GM19023 (cell line): ENCODE measurements around the gene KLF12.

Source experiments
- ATAC-seq: cut with Tn5 transposase; IDR thresholded peaks from one replicate; pipeline ENCODE4 v1.9.1; 2021; ENCODE audit warnings: mild to moderate bottlenecking, moderate library complexity; ENCODE audit not compliant: unreplicated experiment

Gene KLF12

DNA sequence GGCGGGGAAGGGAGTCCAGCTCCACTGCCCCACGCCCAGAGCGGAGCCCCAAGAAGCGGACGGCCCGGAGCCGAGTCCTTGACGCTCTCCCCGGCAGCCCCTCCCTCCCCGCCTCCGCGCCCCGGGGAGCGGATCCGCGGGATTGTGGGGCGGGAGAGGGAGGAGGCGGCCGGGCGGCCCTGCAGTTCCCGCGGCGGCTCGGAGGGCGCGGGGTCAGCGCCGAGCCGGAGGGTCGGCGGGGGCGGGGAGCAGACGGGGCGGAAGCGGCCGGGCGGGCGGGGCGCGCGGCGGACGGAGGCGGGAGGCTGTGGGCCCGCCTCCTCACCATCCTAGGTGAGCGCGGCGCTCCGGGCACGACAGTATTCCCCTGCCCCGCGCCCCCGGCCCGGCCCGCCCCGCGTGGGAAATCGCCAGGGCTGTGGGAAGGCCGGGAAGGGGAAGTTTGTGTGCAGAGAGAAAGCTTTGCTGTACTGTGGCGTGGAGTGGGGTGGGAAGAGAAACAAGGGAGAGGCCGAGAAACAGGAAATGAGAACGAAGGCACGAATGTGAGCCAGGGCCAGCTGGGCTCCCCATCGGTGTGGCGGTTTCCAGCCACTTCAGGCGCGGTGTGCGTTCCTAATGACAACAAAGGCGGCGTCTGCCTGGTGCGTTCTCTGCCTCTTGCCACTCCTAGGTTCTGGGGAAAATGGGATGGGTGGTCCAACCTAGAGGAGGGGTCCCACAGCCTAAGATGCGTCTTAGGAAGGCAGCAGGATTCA is 1.3 kb upstream of the KLF12 start:
- ATAC-seq: peak; percentile 41

DNA sequence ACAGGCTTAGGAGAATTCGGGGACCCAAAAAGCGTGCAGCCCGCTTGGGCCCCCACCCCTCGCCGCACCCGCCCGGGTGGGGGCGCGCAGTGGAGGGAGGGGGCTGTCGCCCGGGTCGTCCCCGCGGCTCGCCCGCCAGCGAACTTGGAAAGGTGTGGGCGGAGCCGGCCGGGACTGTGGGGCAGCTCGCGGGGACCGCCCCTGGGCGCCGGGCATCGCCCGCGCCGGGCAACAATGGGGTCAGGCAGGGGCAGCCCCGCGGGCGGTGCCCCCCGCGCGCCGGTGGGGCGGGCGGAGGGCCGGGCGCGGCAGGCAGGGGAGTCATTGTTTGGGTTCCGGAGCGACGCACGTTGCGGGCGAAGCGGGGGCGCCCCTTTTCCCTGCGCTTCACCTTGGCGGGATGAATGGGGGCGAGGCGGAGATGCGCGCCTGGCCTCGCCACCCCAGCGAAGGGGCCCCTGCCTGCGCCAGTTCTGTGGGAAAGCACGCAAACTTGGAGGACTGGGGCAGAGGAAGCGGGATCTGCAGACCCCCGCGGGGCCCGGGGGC is 647 bp upstream of the KLF12 start:
- peak; percentile 27 for ATAC-seq

DNA sequence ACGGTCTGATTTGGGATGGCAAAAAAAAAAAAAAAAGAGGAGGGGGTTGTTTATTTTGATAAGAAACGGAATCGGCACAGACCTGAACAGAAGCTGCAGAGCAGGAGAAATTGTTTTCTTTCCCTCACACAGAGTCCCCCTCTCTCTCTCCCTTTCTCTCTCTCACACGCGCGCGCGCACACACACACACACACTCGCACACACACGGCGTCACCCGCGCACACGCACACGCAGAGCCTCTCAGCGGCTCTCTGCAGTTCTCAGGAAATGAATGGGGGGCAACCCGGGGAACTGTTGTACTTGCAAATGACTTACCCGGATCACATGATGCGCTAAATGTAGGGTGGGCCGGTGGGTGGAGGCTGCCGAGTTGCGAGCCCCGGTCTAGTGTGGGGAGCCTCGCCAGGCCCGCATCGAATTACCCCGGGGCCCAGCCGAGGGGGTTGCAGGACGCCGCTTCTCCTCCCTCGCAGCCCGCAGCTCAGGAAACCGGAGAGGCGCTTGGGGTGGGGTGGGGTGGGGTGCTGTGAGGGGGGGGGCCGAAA is 475 bp downstream of the KLF12 start:
- ATAC-seq: peak; percentile 40

DNA sequence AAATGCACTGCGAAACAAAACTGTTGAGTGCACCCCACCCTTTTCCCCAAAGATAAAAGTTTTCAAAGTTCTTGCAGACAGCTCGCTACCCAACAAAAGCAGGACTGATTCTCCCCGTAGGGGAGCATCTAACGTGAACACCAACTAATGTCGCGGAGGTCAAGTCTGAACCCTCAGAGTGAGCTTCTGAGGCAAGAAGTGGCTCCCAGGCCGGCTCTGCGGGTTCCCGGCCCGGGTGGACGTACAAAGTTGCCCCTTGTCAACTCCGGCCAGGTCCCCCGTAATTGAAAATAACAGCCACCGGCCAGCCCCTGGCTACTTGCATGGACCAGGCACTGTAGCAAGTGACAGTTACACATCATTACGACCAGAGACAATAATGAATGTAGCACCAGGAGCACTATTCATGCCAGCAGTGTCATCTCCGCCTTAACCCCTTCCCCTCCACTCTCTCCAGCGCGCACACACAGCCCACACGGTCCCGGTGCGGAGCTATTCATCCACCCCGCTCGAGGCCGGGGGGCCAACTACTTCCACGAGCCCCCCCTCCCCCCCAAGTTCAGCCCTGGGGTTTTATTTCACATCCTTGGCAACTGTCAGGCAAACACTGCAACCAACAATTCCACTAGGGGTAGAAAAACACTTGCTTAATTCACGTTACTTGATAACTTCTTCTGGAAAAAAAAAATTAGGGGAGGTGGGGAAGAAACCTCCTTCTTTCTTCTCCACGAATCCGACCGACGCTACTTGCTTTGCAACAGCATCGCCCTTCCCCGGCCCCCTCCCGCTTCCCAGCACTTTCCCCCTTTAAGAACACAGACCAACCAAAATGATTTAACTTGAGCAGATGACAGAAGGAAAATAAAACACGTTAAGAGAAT is 1.2 kb downstream of the KLF12 start:
- ATAC-seq: no peak

DNA sequence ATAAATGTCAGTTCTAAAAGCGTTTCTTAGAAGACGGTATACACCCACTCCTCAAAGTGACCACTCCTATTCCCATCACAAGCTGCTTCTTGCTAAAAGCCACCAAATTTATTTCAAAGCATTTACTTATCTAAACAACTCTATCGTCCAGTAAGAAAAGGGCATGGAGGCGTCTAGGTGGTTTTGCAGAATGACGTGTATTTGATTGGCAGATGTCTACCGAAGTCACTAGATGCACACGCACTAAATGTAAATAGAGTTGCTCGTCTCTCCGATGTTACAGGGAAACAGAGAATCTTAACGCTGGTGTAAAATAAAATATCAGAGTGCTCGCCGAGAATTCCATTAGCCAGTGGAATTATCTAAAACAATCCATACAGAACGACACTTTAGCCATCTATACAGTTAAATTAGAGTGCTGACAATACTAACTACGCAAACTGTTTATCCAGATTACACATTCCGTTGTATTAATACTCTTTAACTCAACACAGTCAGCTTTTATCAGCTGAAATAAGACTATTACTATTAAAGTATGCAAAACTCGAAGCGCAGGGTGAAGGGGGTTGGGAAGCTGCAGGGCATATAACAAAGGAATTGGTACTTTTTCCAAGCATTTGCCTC is 1.9 kb downstream of the KLF12 start:
- ATAC-seq: no peak

DNA sequence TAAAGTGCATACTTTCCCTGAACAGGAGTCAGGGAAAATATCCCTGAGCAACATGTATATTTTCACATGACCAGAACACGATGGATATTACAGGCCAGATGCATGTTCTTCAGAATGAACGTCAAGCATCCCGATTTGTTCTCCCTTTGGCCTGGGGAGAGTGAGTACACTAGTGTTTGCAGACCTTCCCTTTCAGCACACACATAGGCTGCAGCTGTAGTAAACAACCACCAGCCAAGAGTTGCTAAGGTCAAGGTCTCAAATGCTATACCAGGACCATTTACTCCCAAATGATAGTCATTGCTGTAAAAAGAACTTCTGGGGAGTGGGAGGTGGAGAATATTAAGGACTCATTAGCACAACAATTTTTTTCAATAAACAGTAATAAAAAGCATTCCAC is 3.0 kb downstream of the KLF12 start:
- ATAC-seq: no peak

DNA sequence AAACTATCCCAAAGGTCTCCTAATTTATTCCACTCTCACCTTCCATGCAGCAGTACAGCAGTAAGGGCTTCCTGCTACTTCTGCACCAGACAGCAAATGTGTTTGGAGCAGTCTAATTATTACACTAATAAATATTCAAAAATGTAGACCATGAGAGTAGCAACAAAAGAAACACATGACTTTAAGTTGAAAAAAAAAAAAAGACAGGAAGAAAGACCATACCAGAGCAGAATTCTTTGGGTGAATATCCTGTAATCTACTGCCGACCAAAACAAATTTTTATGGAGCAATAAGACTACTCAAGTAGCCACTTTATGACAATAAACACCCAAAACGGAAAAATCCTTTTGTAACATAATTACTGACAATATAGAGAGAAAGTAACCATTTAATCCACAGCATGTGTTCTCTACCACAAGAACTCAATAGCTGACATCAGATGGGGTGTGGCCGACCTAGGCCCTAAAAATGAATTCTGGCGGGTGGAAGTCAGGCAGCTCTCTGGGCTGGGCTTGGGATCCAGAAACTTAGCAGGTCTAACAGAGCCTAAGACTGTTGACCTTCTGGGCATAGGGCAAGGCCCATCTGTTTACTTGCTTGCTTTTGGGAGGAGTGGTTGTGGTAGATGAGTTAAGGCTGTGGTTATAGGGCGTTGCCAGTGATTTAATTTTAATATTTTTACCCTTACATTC is 4.6 kb downstream of the KLF12 start:
- no peak for ATAC-seq

DNA sequence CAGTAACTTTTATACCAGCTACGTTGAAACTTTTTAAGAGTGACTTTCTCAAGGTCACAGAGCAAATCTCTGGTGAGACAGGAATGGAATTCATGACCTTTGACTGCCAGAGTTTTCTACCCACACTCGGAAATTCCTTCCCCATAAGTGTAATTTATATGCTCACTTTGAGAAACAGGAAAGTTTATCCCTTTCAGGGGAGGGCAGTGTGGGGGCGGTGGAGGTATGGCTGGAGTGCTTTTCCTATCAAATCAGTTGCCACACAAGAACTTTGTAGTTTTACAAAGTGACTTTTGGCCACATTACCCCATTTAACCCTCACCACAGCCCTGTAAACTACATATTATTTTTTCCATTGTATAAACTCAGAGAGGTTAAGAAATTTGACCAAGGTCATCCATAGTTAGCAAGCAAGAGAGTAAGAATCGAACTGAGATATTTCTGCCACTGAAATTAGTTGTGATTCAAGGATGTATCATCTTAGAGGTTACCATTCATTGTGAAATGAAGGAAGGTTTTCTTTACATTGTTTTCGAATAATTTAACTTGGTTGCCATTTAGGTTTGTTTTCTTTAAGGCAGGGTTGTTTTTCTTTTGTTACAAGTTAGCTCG is 5.9 kb downstream of the KLF12 start:
- no peak for ATAC-seq

DNA sequence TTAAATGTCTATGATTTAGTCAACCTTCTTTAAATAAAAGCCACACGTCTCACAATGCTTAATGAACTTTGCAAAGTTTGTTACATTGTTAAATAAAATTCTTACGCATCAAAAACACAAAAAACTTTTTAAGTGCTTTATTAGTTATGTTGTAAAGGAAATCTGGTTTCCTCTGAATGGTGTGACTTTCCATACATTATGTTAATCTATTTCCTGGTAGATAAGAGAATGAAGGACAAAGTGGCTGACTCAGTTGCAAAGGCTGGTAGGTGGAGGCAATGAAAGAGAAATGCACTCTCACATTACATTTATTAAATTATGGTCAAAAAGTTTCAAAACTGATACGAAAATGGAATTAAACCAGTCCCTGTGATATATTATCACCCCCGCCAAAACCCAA is 15.9 kb downstream of the KLF12 start:
- no peak for ATAC-seq

DNA sequence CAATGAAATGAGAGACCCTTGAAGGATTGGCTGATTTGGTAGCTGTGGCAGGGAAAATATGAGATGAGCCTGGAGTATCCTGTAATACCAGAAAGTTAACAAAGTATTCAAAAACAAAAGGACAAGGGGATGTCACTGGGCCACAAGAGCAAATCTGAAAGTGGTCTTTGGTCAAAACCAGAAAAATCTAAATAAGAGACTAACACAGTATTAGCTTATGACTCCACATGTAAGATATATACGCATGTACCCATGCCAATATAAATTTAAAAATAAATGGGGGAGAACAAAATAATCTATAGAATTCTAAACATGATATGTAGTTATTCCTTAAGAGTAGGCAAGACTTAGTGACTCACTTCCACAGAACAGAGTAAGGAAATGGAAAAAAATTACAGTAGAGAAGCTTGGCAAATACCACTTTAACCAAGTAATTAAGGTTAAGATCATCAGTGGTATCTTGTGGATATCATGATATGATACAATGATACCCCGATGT is 16.9 kb downstream of the KLF12 start:
- no peak for ATAC-seq

DNA sequence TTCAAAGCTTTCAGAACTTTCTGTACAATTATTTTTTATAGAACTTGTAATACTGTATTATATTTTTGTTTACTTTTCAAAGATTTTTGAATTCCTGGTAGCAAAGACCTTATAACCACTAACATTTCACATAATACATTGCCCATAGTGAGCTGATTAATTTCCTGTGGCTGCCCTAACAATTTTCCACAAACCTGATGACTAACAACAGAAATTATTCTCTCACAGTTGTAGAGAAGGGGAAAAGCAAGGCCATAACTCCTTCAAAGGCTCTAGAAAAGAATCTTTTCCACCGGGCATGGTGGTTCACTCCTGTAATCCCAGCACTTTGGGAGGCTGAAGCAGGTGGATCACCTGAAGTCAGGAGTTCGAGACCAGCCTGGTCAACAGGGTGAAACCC is 19.1 kb downstream of the KLF12 start:
- no peak for ATAC-seq

DNA sequence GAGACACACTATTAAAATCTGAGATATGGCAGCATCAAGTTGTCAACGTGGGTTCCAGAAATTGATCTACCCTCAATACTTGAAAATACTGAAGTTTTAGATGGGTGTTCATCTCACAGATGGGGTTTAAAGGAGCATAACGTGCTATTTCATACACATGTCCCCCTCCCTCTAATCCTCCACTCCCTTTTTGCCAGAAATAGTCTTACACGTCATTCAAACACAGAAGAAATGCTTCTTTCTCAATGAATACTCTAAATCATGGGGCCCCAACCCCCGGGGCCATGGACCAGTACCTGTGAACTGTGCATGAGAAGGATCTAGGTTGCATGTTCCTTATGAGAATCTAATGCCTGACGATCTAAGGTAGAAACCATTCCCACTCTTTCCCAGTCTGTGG is 19.6 kb downstream of the KLF12 start:
- no peak for ATAC-seq

DNA sequence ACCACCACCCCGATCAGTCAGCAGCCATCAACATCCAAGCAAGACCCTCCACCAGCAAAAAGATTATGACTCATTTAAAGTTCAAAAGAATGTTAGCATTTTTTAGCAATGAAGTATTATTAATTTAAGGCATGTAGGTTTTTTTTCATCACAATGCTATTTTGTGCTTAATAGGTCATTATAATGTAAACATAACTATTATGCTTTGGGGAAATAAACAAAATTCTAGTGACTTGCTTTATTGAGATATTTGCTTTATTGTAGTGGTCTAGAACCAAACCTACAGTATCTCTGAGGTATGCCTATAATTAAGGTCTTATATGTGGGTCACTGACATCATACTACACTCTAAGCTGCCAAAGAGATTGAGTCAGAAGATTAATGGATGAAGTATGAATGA is 20.0 kb downstream of the KLF12 start:
- ATAC-seq: no peak

DNA sequence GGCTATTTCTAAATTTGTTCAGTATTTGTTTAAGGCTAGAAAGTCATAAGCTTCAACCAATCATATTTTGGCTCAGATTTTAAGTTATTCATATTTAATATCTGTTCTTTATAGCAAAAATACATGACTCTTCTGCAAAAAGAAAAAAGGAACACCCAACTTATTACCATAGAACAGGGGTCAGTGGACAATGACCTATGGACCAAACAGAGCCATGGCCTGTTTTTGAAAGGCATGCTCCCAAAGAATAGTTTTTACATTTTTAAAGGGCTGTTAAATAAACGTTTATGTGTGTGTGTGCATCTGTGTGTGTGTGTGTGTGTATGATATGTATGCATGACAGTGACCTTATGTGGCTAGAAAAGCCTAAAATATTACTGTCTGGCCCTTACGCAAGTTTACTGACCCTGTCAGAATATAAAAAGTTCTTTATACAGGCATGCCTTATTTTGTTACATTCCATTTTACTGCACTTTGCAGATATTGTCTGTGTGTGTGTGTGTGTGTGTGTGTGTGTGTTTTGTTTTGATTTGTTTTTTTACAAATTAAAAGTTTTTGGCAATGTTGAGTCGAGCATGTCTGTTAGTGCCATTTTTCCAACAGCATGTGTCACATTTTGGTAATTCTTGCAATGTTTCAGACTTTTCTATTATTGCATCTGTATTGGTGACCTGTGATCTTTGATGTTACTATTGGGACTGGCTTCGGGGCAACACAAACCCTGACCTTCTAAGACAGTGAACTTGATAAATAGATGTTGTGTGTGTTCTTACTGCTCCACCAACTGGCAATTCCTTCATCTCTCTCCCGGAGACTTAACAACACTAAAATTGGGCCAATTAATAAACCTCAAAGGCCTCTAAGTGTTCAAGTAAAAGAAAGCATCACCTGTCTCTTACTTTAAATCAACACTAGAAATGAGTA is 22.0 kb downstream of the KLF12 start:
- no peak for ATAC-seq

DNA sequence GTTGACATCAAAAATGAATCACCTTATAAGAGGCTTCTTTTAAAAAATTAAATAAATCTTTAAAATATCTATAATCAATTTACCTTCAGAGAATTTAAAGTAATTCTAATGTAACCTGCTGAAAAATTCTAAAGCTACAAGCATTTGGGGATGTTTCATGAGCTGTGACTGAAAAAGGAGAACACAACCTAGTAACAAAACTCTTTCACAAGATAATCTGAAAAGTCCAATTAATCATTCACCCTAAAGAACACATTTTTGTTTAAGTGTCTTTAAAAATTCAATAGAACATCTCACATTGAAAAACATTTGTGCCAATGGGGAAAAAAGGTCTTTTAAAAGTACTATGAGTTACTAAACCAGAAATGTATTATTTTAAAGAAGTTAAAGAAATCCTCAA is 22.8 kb downstream of the KLF12 start:
- no peak for ATAC-seq

DNA sequence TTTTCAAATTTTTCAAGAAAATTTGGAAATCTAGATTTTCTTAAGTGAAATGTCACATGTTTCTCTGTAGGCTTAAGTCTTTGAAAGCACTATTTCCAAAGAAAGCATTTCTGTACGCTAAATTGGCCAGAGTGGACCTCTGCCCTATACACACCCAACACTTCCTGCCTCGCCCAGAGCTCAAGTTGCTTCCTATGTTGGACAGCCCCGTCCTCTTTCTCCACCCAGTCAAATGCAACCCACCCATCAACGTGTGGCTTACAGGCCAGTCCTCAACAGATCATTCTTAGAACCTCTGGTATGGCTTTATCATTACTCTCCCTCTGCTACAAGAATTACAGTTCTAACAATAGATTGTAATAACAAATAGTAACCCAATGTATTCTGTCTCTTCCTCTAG is 24.2 kb downstream of the KLF12 start:
- ATAC-seq: no peak

DNA sequence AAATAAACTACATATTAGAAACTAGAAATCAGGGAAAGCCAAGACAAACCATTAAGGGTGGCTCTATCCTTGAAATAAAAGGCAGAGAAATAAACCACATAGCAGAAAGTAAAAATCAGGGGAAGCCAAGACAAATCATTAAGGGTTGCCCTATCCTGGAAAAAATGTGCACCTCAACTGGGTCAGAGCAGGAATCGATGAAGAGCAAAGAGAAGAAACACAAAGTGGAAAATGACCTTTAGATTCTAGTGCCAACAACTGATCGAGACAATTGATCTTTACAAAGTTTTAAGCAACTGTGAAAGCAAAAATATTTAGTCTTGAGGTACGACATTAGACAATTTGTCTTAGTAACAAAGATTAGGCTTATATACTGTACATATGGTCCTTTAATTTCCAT is 26.6 kb downstream of the KLF12 start:
- ATAC-seq: no peak

DNA sequence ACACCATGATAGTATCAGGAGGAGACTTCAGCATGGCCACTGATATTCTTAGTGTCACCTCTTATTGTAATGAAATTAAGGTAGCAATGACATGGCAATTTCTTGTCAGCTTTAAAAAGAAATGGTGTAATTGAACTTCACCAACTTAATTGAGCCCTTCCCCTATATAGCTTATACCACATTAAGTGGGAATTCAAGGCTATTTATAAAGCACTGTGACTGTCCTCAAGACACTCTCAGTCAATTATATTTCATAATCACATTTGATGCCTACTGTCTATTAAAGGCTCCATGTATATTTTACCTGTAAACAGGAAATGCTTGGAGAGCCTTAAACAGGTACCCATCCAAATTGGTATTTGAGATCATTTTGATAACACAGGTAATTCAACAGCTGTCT is 28.3 kb downstream of the KLF12 start:
- no peak for ATAC-seq

DNA sequence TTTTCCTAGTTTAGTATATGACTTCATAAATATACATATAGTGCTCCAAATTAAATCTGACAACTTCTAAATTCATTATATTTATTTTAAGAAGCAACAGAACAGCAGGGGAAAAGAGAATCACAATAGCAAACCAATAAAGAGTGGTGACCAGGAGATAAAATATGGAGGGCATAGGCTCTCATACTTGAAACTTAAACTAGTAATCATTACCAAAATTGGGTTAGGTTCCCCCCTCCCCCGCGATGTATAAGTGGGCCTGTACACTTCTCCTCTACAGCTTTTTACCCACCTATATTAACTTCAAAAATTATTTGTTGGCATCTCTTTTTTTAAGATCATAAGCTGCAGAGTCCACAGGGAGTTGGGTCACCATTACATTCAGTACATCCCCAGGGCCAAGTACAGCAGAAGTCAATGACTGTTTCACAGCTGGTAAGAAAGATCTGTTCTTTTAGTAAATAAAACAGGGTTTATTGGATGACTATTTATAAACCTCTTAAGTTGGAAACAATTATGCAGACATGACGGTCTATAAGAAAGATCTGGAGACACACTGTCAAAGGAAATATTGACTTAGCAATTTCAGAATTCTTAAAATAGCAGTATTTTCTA is 29.4 kb downstream of the KLF12 start:
- ATAC-seq: no peak
